H1 (cell line): Measurements from ENCODE around the gene KCNT1. TPM values are rescaled to one million over a fixed set of nuclear protein-coding genes. Genes with fewer than 3 reads are reported as not detected.

Experiments
- CTCF ChIA-PET: fragments of 300-600 bp; sonication (Branson Sonifier 250); formaldehyde crosslinking; loops from one replicate; lab custom pipeline; 2021; ENCODE audit not compliant: partially characterized antibody; lab: Charles Lee
- POLR2A ChIA-PET: fragments of 300-600 bp; sonication (Branson Sonifier 250); formaldehyde crosslinking; loops from one replicate; lab custom pipeline; 2021; ENCODE audit warnings: inconsistent platforms; ENCODE audit not compliant: partially characterized antibody; lab: Charles Lee
- DNase-seq, 2 experiments: peaks; one replicate each; pipeline versions ENCODE4 v3.0.0 to v3.0.0-alpha.2; 2010 to 2022; ENCODE audit warnings: low spot score in 2 of 2, low read depth in 1 of 2, mixed read lengths in 1 of 2
- FAIRE-seq: peaks from 2 replicates; lab custom pipeline; 2011; peaks lifted over from hg19 to GRCh38; lab: Jason Lieb, UNC
- H2AFZ ChIP-seq: 2 replicates; pipeline ENCODE4 v1.8.1; 2012; ENCODE audit warnings: low read length, inconsistent platforms
- H2AK5ac ChIP-seq: 2 replicates; pipeline ENCODE4 v1.6.1; 2013; ENCODE audit warnings: low read depth, low read length
- H2BK120ac ChIP-seq: replicated peaks from 2 replicates; pipeline ENCODE3; 2013; ENCODE audit warnings: low read depth, low read length, inconsistent platforms
- H2BK12ac ChIP-seq: 2 replicates; pipeline ENCODE4 v1.6.1; 2013; ENCODE audit warnings: low read depth, low read length
- H2BK15ac ChIP-seq: 2 replicates; pipeline ENCODE4 v1.6.1; 2013; ENCODE audit warnings: low read length
- H2BK20ac ChIP-seq: 2 replicates; pipeline ENCODE4 v1.6.1; 2013; ENCODE audit warnings: low read length
- H2BK5ac ChIP-seq: 2 replicates; pipeline ENCODE4 v1.6.1; 2013; ENCODE audit warnings: low read depth, low read length
- H3K14ac ChIP-seq: 2 replicates; pipeline ENCODE4 v1.6.1; 2013; ENCODE audit warnings: inconsistent platforms; ENCODE audit not compliant: insufficient read length
- H3K18ac ChIP-seq: 2 replicates; pipeline ENCODE4 v1.6.1; 2013; ENCODE audit warnings: low read length; ENCODE audit errors: extremely low read depth
- H3K23ac ChIP-seq: 2 replicates; pipeline ENCODE4 v1.6.1; 2013; ENCODE audit warnings: inconsistent platforms; ENCODE audit not compliant: insufficient read length
- H3K23me2 ChIP-seq: 2 replicates; pipeline ENCODE4 v1.6.1; 2013; ENCODE audit warnings: low read depth, low read length
- H3K27ac ChIP-seq: 2 replicates; pipeline ENCODE4 v1.6.1; 2011; ENCODE audit warnings: low read depth, low read length, inconsistent platforms
- H3K27me3 ChIP-seq, 4 experiments: replicated peaks in 1 of 4; 1 replicate in 1 of 4; 2 replicates in 3 of 4; pipeline versions ENCODE4 v1.6.1 to v1.8.1; 2011 to 2013; ENCODE audit warnings: low read length in 3 of 4, mild to moderate bottlenecking in 3 of 4, inconsistent platforms in 2 of 4, mixed read lengths in 2 of 4, moderate library complexity in 1 of 4; ENCODE audit not compliant: control insufficient read depth in 3 of 4, insufficient read depth in 3 of 4; ENCODE audit errors: extremely low read depth in 1 of 4
- H3K36me3 ChIP-seq, 4 experiments: 2 replicates each; pipeline versions ENCODE4 v1.6.1 to v1.8.1; 2011 to 2013; ENCODE audit warnings: mild to moderate bottlenecking in 4 of 4, low read length in 3 of 4, moderate library complexity in 2 of 4, control low read depth in 1 of 4, inconsistent platforms in 1 of 4; ENCODE audit not compliant: insufficient read depth in 4 of 4, control insufficient read depth in 2 of 4
- H3K4ac ChIP-seq: replicated peaks from 2 replicates; pipeline ENCODE3; 2013; ENCODE audit warnings: low read length, low read depth, mixed read lengths, inconsistent platforms; ENCODE audit not compliant: insufficient read length
- H3K4me1 ChIP-seq, 4 experiments: replicated peaks in 1 of 4; 1 replicate in 1 of 4; 2 replicates in 3 of 4; pipeline versions ENCODE4 v1.6.1 to v1.8.1; 2011 to 2013; ENCODE audit warnings: low read length in 3 of 4, inconsistent platforms in 2 of 4, mixed read lengths in 1 of 4; ENCODE audit not compliant: insufficient read depth in 4 of 4, control insufficient read depth in 3 of 4
- H3K4me2 ChIP-seq, 2 experiments: 2 replicates each; pipeline versions ENCODE4 v1.6.1 to v1.8.1; 2011 to 2013; ENCODE audit warnings: low read depth in 2 of 2, low read length in 2 of 2, control low read depth in 1 of 2, inconsistent platforms in 1 of 2, mild to moderate bottlenecking in 1 of 2; ENCODE audit not compliant: insufficient read depth in 1 of 2
- H3K4me3 ChIP-seq, 4 experiments: fragments of 200-600, 300-600 bp in 1 of 4; sonication (generic), shearing (Covaris generic), sonication (Bioruptor Twin) in 1 of 4; 2 replicates each; pipeline versions ENCODE4 v1.5.1 to v1.8.1; 2011 to 2016; ENCODE audit warnings: low read length in 4 of 4, low read depth in 3 of 4, control low read depth in 2 of 4, inconsistent platforms in 2 of 4, mild to moderate bottlenecking in 2 of 4, mixed read lengths in 1 of 4, moderate library complexity in 1 of 4; ENCODE audit not compliant: insufficient read depth in 2 of 4; ENCODE audit errors: extremely low read depth in 1 of 4
- H3K56ac ChIP-seq: replicated peaks from 2 replicates; pipeline ENCODE3; 2013; ENCODE audit warnings: low read depth, mild to moderate bottlenecking, mixed read lengths, low read length, inconsistent platforms; ENCODE audit not compliant: insufficient read length
- H3K79me1 ChIP-seq: 2 replicates; pipeline ENCODE4 v1.6.1; 2013; ENCODE audit warnings: low read depth, low read length, control low read depth
- H3K79me2 ChIP-seq, 2 experiments: 2 replicates each; pipeline versions ENCODE4 v1.6.1 to v1.8.1; 2012 to 2013; ENCODE audit warnings: low read length in 2 of 2, mild to moderate bottlenecking in 2 of 2, inconsistent platforms in 1 of 2; ENCODE audit not compliant: insufficient read depth in 2 of 2, control insufficient read depth in 1 of 2
- H3K9ac ChIP-seq, 4 experiments: replicated peaks in 1 of 4; 1 replicate in 1 of 4; 2 replicates in 3 of 4; pipeline versions ENCODE4 v1.6.1 to v1.8.1; 2011 to 2013; ENCODE audit warnings: low read depth in 3 of 4, low read length in 3 of 4, control low read depth in 2 of 4, mild to moderate bottlenecking in 2 of 4, moderate library complexity in 2 of 4, inconsistent platforms in 1 of 4; ENCODE audit errors: extremely low read depth in 1 of 4
- H3K9me3 ChIP-seq, 2 experiments: 2 replicates each; pipeline versions ENCODE4 v1.6.1 to v1.8.1; 2012 to 2013; ENCODE audit warnings: mild to moderate bottlenecking in 2 of 2, moderate library complexity in 2 of 2, control low read depth in 1 of 2, inconsistent platforms in 1 of 2, low read depth in 1 of 2, low read length in 1 of 2, mixed read lengths in 1 of 2; ENCODE audit not compliant: insufficient read depth in 2 of 2
- H4K20me1 ChIP-seq, 2 experiments: replicated peaks in 1 of 2; 2 replicates each; pipeline versions ENCODE3 to v1.8.1; 2011 to 2013; ENCODE audit warnings: inconsistent platforms in 2 of 2, low read length in 2 of 2, mild to moderate bottlenecking in 1 of 2; ENCODE audit not compliant: insufficient read depth in 2 of 2, control insufficient read depth in 1 of 2
- H4K5ac ChIP-seq: 2 replicates; pipeline ENCODE4 v1.6.1; 2013; ENCODE audit warnings: low read length, low read depth, mixed read lengths, inconsistent platforms; ENCODE audit not compliant: insufficient read length
- H4K8ac ChIP-seq: 2 replicates; pipeline ENCODE4 v1.8.0; 2013; ENCODE audit warnings: mild to moderate bottlenecking, moderate library complexity, low read length, inconsistent platforms; ENCODE audit not compliant: insufficient read depth; ENCODE audit errors: extremely low read depth
- H4K91ac ChIP-seq: replicated peaks from 2 replicates; pipeline ENCODE3; 2013; ENCODE audit warnings: low read length, mixed read lengths, inconsistent platforms; ENCODE audit not compliant: insufficient read length
- ASH2L ChIP-seq: fragments of 200-600, 300-600 bp; sonication (generic); IDR thresholded peaks from one replicate; pipeline ENCODE4 v1.7.1; 2017; ENCODE audit warnings: low read length
- CBX8 ChIP-seq: fragments of 300-800, 300-1000 bp; sonication (generic); IDR thresholded peaks from 2 replicates; pipeline ENCODE4 v1.7.1; 2016; ENCODE audit warnings: low read depth, low read length, borderline replicate concordance
- EP300 ChIP-seq, 2 experiments: IDR thresholded peaks; 1 replicate in 1 of 2; 2 replicates in 1 of 2; pipeline ENCODE4 v1.6.1; 2011 to 2012; ENCODE audit warnings: low read depth in 2 of 2, low read length in 2 of 2, mild to moderate bottlenecking in 2 of 2, borderline replicate concordance in 1 of 2, inconsistent platforms in 1 of 2, moderate library complexity in 1 of 2
- HDAC2 ChIP-seq, 2 experiments: fragments of 300-600 bp in 1 of 2; sonication (generic) in 1 of 2; IDR thresholded peaks; 2 replicates each; pipeline ENCODE4 v1.6.1; 2011 to 2012; ENCODE audit warnings: low read depth in 2 of 2, low read length in 2 of 2, mild to moderate bottlenecking in 2 of 2, moderate library complexity in 2 of 2, borderline replicate concordance in 1 of 2, inconsistent platforms in 1 of 2
- KDM5A ChIP-seq: fragments of 200-600 bp; IDR thresholded peaks from 2 replicates; pipeline ENCODE4 v1.7.1; 2012; ENCODE audit warnings: mild to moderate bottlenecking, low read length, inconsistent platforms, mixed read lengths
- MAFK ChIP-seq: IDR thresholded peaks from 2 replicates; pipeline ENCODE4 v1.6.1; 2012; ENCODE audit warnings: low read depth, mild to moderate bottlenecking, improper control_type of control experiment, low read length
- NRF1 ChIP-seq: IDR thresholded peaks from 2 replicates; pipeline ENCODE4 v1.6.1; 2011; ENCODE audit warnings: mild to moderate bottlenecking, low read depth, low read length, improper control_type of control experiment
- RAD21 ChIP-seq, 2 experiments: IDR thresholded peaks in 1 of 2; conservative IDR thresholded peaks in 1 of 2; 2 replicates each; pipeline ENCODE4 v1.6.1; 2011; ENCODE audit warnings: low read depth in 2 of 2, low read length in 2 of 2, improper control_type of control experiment in 1 of 2, inconsistent platforms in 1 of 2, mild to moderate bottlenecking in 1 of 2, moderate library complexity in 1 of 2
- SAP30 ChIP-seq: fragments of 300-600 bp; sonication (generic); IDR thresholded peaks from 2 replicates; pipeline ENCODE4 v1.7.1; 2012; ENCODE audit warnings: low read length, moderate library complexity, mild to moderate bottlenecking, inconsistent platforms; ENCODE audit not compliant: insufficient read depth, insufficient replicate concordance
- SIN3A ChIP-seq, 2 experiments: IDR thresholded peaks in 1 of 2; conservative IDR thresholded peaks in 1 of 2; 2 replicates each; pipeline ENCODE4 v1.6.1; 2011 to 2012; ENCODE audit warnings: low read length in 2 of 2, improper control_type of control experiment in 1 of 2, low read depth in 1 of 2, mild to moderate bottlenecking in 1 of 2
- SUZ12 ChIP-seq: fragments of 200-600 bp; sonication (generic); IDR thresholded peaks from 2 replicates; pipeline ENCODE4 v1.6.1; 2012; ENCODE audit warnings: mild to moderate bottlenecking, inconsistent platforms, low read length, moderate library complexity, mixed read lengths
- TBP ChIP-seq: IDR thresholded peaks from 2 replicates; pipeline ENCODE4 v1.6.1; 2011; ENCODE audit warnings: low read depth, low read length, improper control_type of control experiment
- WGBS, 2 experiments: shearing (Covaris generic) in 1 of 2; methylation state at CpG; one replicate each; pipeline versions ENCODE4 v1.1.6 to v1.1.7; 2013 to 2015; ENCODE audit warnings: low lambda C conversion rate in 2 of 2, mixed read lengths in 2 of 2, inconsistent platforms in 1 of 2, low coverage in 1 of 2, missing lambda C conversion rate in 1 of 2; ENCODE audit not compliant: insufficient replicate concordance in 2 of 2, insufficient coverage in 1 of 2, insufficient read length in 1 of 2; ENCODE audit errors: extremely low coverage in 1 of 2, missing lambda C conversion rate in 1 of 2; 5-methylcytosine and 5-hydroxymethylcytosine counted together
- polyA plus RNA-seq, 7 experiments: library from polyadenylated mRNA; depleted of rRNA in 3 of 7; stranded (reverse) in 5 of 7; unstranded in 2 of 7; fragments of >200 nt in 5 of 7; fragments of 200-250 nt in 2 of 7; gene quantifications; 1 replicate in 5 of 7; 2 replicates in 1 of 7; 4 replicates in 1 of 7; pipeline versions ENCODE4 v1.2.1 to v1.2.3, GENCODE V29; 2011 to 2013; ENCODE audit warnings: missing spikeins in 2 of 7, mixed read lengths in 2 of 7
- total RNA-seq: library from RNA; stranded (reverse); fragmentation: NEBNext Ultra II Directional; extraction: Animal tissue kit (Norgen Biotek cat#: 25700); gene quantifications from 2 replicates; pipeline ENCODE4 v1.2.1, GENCODE V29; 2021

The KCNT1 gene
- total and polyA plus RNA-seq, 2 of the 8 experiments (the other 6 are each of a cell fraction or from before 2014, with no cell fraction given): 0.13 to 0.20 TPM

- TF ChIP-seq RAD21 (IDR thresholded peaks at IDR 0.05 in 1 of 2, conservative IDR thresholded peaks at IDR 0.05 in 1 of 2; ENCODE audit: low read depth in 2 of 2, low read length in 2 of 2) (no peak), NRF1 (no peak), HDAC2 (IDR thresholded peaks at IDR 0.05; ENCODE audit: borderline replicate concordance in 1 of 2, low read depth in 2 of 2, low read length in 2 of 2) (no peak), SIN3A (conservative IDR thresholded peaks at IDR 0.05 in 1 of 2, IDR thresholded peaks at IDR 0.05 in 1 of 2; ENCODE audit: low read depth in 1 of 2, low read length in 2 of 2) (no peak), KDM5A (no peak), ASH2L (no peak), CBX8 (no peak), TBP (no peak), SUZ12 (no peak), MAFK (no peak), EP300 (IDR thresholded peaks at IDR 0.05; ENCODE audit: borderline replicate concordance in 1 of 2, low read depth in 2 of 2, low read length in 2 of 2) (no peak), SAP30 (no peak)
- TF ChIP-seq, all 59 proteins: peak for 0
- Histone ChIP-seq H2BK120ac (no peak overlapping the region), H3K27ac (no peak overlapping the region), H3K9ac (no peak overlapping the region), H4K5ac (no peak overlapping the region), H3K27me3 (no peaks in the 10 kb centered on the region; a peak in 1 of 7 replicates), H3K79me2 (no peaks in the 10 kb centered on the region), H2BK5ac (no peak overlapping the region), H3K18ac (no peak overlapping the region), H3K23ac (no peak overlapping the region), H3K4me2 (no peak overlapping the region), H2BK15ac (no peak overlapping the region), H3K4ac (no peak overlapping the region), H3K23me2 (no peaks in the 10 kb centered on the region), H4K8ac (no peak overlapping the region), H3K4me1 (peaks cover 0 to 8% (median 0%) of the 10 kb centered on the region in 4 experiments; a peak in 2 of 7 replicates), H3K4me3 (no peak overlapping the region), H2BK12ac (0 out of 2 replicates have a peak overlapping the region, but pooled peaks have one; percentile 9), H3K14ac (no peak overlapping the region), H2AK5ac (no peak overlapping the region), H3K56ac (no peak overlapping the region), H2BK20ac (no peak overlapping the region), H3K36me3 (no peaks in the 10 kb centered on the region), H2AFZ (no peak overlapping the region), H4K91ac (no peak overlapping the region), H4K20me1 (peaks cover 0 to 7% of the 10 kb centered on the region in 2 experiments), H3K79me1 (no peaks in the 10 kb centered on the region), H3K9me3 (no peaks in the 10 kb centered on the region)
- CTCF ChIA-PET: interaction anchor here (1.0 to 6.6 kb wide), 5 partner anchors 12 to 427 kb away, joined by 3 to 32 read pairs (median 4); no protein-coding TSS in a partner anchor
- 90% methylated on average over 12 of the region's 12 CpGs; no CpG with 5 or more reads in 1 of the 2 experiments for WGBS, 2 experiments
- FAIRE-seq: no peak
- no peak for DNase-seq
- POLR2A ChIA-PET: interaction anchor here (0.8 kb wide), 2 partner anchors 16 to 17 kb away, joined by 3 read pairs; no protein-coding TSS in a partner anchor
These were observed 6.3 kb upstream of the KCNT1 start for GRCh38 chr9:135695642-135696041.
